BE2C (cell line): ENCODE data around the gene POP7.
A peak's percentile ranks its signal among the peaks of the same experiment; 100 is the strongest.

Source experiments
- DNase-seq: peaks from one replicate; pipeline ENCODE4 v3.0.0-alpha.2; 2020
- H3K27me3 ChIP-seq: fragments of 250-450 bp; sonication (Bioruptor Pico); 2 replicates; pipeline ENCODE4 v1.5.1; 2020; ENCODE audit warnings: mild to moderate bottlenecking
- H3K36me3 ChIP-seq: fragments of 250-450 bp; sonication (Bioruptor Pico); 2 replicates; pipeline ENCODE4 v1.5.1; 2020; ENCODE audit warnings: mild to moderate bottlenecking
- H3K4me1 ChIP-seq: fragments of 250-450 bp; sonication (Bioruptor Pico); 2 replicates; pipeline ENCODE4 v1.5.1; 2020
- H3K4me3 ChIP-seq: 2 replicates; pipeline ENCODE4 v1.5.1; 2011; ENCODE audit warnings: low read depth, low read length
- H3K9me3 ChIP-seq: fragments of 250-450 bp; sonication (Bioruptor Pico); 2 replicates; pipeline ENCODE4 v1.5.1; 2020
- TF ChIP-seq, protein P1 (sequence below): IDR thresholded peaks from 2 replicates; pipeline ENCODE4 v1.5.1; 2012; ENCODE audit warnings: mild to moderate bottlenecking, low read depth, low read length

Gene POP7

DNA sequence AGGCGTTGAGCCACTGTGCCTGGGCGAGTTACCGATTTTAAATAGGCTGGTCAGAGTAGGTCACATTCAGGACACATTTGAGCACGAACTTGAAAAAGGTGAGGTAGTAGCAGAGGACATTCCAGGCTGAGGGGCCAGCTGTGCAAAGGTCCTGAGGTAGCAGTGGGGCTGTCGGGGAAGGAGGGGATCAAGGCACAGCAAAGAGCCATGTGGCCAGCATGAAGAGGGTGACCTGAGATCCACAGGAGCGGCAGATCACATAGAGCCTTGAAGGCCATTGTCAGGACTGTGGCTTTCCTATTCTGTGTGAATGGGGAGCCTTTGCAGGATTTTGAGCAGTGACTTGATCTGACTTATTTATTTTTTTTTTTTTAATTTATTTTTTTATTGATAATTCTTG lies 34.0 kb downstream of the POP7 start:
- no peak for DNase-seq
- TF ChIP-seq, protein P1, sequence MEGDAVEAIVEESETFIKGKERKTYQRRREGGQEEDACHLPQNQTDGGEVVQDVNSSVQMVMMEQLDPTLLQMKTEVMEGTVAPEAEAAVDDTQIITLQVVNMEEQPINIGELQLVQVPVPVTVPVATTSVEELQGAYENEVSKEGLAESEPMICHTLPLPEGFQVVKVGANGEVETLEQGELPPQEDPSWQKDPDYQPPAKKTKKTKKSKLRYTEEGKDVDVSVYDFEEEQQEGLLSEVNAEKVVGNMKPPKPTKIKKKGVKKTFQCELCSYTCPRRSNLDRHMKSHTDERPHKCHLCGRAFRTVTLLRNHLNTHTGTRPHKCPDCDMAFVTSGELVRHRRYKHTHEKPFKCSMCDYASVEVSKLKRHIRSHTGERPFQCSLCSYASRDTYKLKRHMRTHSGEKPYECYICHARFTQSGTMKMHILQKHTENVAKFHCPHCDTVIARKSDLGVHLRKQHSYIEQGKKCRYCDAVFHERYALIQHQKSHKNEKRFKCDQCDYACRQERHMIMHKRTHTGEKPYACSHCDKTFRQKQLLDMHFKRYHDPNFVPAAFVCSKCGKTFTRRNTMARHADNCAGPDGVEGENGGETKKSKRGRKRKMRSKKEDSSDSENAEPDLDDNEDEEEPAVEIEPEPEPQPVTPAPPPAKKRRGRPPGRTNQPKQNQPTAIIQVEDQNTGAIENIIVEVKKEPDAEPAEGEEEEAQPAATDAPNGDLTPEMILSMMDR: no peak
- Histone ChIP-seq H3K27me3 (peaks cover 1% of the 10 kb centered on the region), H3K4me3 (no peak overlapping the region), H3K9me3 (no peaks in the 10 kb centered on the region), H3K36me3 (no peaks in the 10 kb centered on the region), H3K4me1 (no peaks in the 10 kb centered on the region)

DNA sequence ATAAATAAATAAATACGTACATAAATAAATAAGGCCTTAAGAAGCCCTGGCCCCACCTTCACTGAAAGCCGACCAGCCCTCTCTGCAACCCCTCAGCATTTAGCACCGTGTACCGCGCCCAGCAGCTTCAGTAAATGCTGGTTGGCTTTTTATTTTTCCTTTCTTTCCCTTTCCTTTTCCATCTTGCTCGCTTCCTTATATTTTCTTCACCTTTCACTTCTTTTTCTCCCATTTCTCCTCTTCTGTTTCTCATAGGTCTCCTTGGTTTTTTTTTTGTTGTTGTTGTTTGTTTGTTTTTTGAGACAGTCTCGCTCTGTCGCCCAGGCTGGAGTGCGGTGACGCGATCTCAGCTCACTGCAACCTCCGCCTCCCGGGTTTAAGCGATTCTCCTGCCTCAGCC lies 38.7 kb downstream of the POP7 start:
- TF ChIP-seq, protein P1: no peak
- H3K4me1 ChIP-seq: no peaks in the 10 kb centered on the region
- no peak for DNase-seq
- no peaks in the 10 kb centered on the region for H3K36me3 ChIP-seq
- H3K27me3 ChIP-seq: peaks cover 6% of the 10 kb centered on the region
- H3K4me3 ChIP-seq: no peak overlapping the region
- no peaks in the 10 kb centered on the region for H3K9me3 ChIP-seq

DNA sequence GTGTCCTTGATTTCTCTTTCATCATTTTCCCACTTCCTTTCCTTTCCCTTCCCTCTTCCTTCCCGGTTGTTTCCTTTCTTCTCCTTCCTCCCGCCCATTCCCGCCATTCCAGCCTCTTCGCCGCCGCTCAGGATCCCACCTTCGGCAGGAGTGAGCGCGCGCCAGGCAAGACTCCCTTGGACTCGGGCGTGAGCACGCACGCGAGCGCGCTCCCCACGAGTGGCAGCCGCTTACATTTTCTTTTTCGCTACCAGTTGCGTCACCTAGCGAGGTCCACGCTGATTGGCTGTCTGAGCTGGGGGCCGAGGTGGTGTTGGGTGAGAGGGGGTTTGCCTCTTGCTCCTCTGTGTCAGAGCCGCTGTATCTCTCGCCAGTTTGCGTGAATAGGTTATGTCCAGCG lies 39.3 kb downstream of the POP7 start:
- TF ChIP-seq, protein P1: no peak
- H3K36me3 ChIP-seq: no peaks in the 10 kb centered on the region
- DNase-seq: peak; percentile 46
- H3K27me3 ChIP-seq: peaks cover 8% of the 10 kb centered on the region
- H3K4me3 ChIP-seq: peak overlapping the region; percentile 16; the same call in 1 of the 2 replicates
- H3K9me3 ChIP-seq: no peaks in the 10 kb centered on the region
- H3K4me1 ChIP-seq: no peaks in the 10 kb centered on the region

DNA sequence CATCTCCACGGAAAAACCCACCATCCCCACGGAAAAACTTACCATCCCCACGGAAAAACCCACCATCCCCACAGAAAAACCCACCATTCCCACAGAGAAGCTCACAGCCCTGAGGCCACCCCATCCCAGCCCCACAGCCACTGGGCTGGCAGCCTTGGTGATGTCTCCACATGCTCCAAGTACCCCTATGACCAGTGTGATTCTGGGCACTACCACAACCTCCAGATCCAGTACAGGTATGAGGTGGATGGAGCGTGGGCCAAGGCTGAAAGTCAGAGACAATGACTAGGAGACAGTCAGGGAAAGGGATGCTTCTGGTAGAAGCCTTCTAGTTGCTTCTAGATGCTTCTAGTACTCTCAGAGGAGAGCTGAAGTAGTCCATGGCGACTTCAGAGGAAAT lies 47.1 kb downstream of the POP7 start:
- no peaks in the 10 kb centered on the region for H3K4me1 ChIP-seq
- DNase-seq: no peak
- no peak overlapping the region for H3K4me3 ChIP-seq
- H3K27me3 ChIP-seq: peaks cover 25% of the 10 kb centered on the region
- H3K36me3 ChIP-seq: no peaks in the 10 kb centered on the region
- TF ChIP-seq, protein P1: no peak
- H3K9me3 ChIP-seq: no peaks in the 10 kb centered on the region

DNA sequence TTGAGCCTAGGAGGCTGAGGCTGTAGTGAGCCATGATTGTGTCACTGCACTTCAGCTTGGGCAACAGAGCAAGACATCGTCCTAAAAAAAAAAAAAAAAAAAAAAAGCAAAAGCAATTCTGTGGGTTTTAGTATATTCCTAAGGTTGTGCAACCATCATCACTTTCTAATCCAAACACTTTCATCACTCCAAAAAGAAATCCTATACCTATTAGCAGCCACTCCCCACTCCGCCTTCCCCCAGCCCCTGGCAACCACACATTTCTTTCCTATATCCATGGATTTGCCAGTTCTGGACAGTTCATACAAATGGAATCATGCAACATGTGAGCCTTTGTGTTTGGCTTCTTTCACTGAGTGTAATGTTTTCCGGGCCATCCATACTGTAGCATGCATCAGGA lies 47.8 kb downstream of the POP7 start:
- Histone ChIP-seq H3K27me3 (peaks cover 25% of the 10 kb centered on the region), H3K36me3 (no peaks in the 10 kb centered on the region), H3K4me1 (no peaks in the 10 kb centered on the region), H3K9me3 (no peaks in the 10 kb centered on the region), H3K4me3 (no peak overlapping the region)
- TF ChIP-seq, protein P1: no peak
- DNase-seq: no peak
